Measurements from ENCODE around the gene GNG13.

The GNG13 gene

GRCh38 chr16:794091-794822 is 6.3 kb downstream of the GNG13 start:
- no peak for DNase-seq (ENCODE audit: low read depth, low spot score)

GRCh38 chr16:793414-793813 is 7.1 kb downstream of the GNG13 start:
- no peak for DNase-seq (ENCODE audit: low read depth, low spot score)

- DNase-seq (ENCODE audit: low read depth, low spot score): no peak
Observed at GRCh38 chr16:792221-792995, 8.1 kb downstream of the GNG13 start.

GRCh38 chr16:791131-791530 is 9.4 kb downstream of the GNG13 start:
- DNase-seq (ENCODE audit: low read depth, low spot score): no peak

- no peak for DNase-seq (ENCODE audit: low read depth, low spot score)
Observed at GRCh38 chr16:790086-790485, 10.4 kb downstream of the GNG13 start.

- DNase-seq (ENCODE audit: low read depth, low spot score): no peak
Observed at GRCh38 chr16:789191-789850, 11.2 kb downstream of the GNG13 start.

GRCh38 chr16:788399-789126 is 12.0 kb downstream of the GNG13 start, which contains the start of gene CHTF18:
TSS of gene CHTF18 (plus strand) at chr16:788620. CDS start at chr16:788685, 65 bp downstream.
- peak; percentile 28 for DNase-seq (ENCODE audit: low read depth, low spot score)

- DNase-seq (ENCODE audit: low read depth, low spot score): no peak
Observed at GRCh38 chr16:787978-788398, 12.5 kb downstream of the GNG13 start, which contains the start of gene RPUSD1. TSS of gene RPUSD1 (minus strand) at chr16:788381. CDS start at chr16:787737, 644 bp downstream.

- no peak for DNase-seq (ENCODE audit: low read depth, low spot score)
Observed at GRCh38 chr16:787321-787966, 13.1 kb downstream of the GNG13 start.

- peak; percentile 33 for DNase-seq (ENCODE audit: low read depth, low spot score)
Observed at GRCh38 chr16:785563-786535, 14.7 kb downstream of the GNG13 start.

- no peak for DNase-seq (ENCODE audit: low read depth, low spot score)
Observed at GRCh38 chr16:784431-784830, 16.1 kb downstream of the GNG13 start.

- DNase-seq (ENCODE audit: low read depth, low spot score): no peak
Observed at GRCh38 chr16:783404-784161, 17.0 kb downstream of the GNG13 start.

- DNase-seq (ENCODE audit: low read depth, low spot score): no peak
Observed at GRCh38 chr16:782766-783403, 17.6 kb downstream of the GNG13 start.

GRCh38 chr16:782258-782657 is 18.3 kb downstream of the GNG13 start:
- DNase-seq (ENCODE audit: low read depth, low spot score): no peak

- DNase-seq (ENCODE audit: low read depth, low spot score): no peak
Observed at GRCh38 chr16:781346-782010, 19.1 kb downstream of the GNG13 start.

- DNase-seq (ENCODE audit: low read depth, low spot score): no peak
Observed at GRCh38 chr16:780296-780695, 20.2 kb downstream of the GNG13 start.

- DNase-seq (ENCODE audit: low read depth, low spot score): no peak
Observed at GRCh38 chr16:779561-779960, 21.0 kb downstream of the GNG13 start.

- no peak for DNase-seq (ENCODE audit: low read depth, low spot score)
Observed at GRCh38 chr16:778909-779527, 21.5 kb downstream of the GNG13 start.
